ENCODE data around the gene C2CD2L.
A peak's percentile ranks its signal among the peaks of the same experiment; 100 is the strongest.

C2CD2L gene

DNA sequence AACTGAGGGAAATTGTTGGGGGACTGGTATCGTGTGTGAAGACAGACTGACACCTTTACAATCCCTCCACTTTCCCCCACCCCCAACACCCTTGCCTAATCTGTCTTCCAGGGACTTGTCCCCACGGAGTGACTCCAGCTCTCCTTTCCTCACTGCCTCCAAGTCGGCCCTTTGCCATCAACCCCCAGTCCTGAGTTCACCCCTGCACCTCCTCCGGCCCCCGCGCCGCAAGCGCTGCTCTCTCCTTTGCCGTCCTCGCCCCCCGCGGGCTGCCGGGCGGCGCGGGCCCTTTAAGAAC, 41.5 kb downstream of the C2CD2L start:
- peaks cover 51% of the 10 kb centered on the region for H3K27me3 Mint-ChIP-seq
- no peak overlapping the region for H3K27ac Mint-ChIP-seq
- peak overlapping the region; percentile 70 for H3K4me3 Mint-ChIP-seq
- DNase-seq = no peak
- H3K36me3 Mint-ChIP-seq (ENCODE audit: low read depth) = no peaks in the 10 kb centered on the region
- H3K9me3 Mint-ChIP-seq = no peaks in the 10 kb centered on the region
- peaks cover 14% of the 10 kb centered on the region for H3K4me1 Mint-ChIP-seq (ENCODE audit: low read depth)

DNA sequence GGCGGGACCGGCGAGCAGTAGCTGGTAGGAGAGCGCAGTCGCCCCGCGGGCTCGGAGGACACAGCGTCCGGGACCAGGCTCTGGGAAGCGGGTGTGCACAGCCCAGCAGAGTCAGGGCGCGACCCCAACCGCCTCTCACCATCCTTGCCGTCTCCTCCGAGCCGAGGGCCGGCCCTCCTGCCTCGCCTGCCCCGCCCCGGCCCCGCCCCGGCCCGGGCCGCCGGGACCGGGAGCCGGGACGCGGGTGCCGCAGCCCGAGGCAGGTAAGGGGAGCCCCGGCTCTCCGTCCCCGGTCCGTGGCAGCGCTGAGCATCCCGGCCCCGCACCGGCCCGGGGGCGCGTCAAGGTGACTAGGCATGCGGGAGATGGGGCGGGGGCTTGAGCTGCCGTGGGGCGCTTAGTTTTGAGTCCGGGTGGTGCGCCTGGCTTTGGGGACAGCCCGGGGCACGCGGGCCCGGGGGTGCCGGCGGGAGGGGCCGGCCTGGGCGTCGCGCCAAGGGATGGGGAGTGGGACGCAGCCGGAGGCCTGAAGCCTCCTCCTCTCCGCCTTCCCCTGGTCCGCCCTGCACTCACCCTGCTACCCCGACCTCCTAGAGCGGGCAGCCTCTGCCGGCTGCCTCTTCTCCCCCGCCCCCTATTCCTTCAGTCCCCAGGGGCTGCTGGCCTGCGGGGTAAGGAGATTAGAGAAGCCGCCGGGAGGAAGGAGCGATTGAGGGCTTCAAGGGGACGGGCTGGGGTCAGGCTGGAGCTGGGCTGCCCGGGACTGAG, 42.1 kb downstream of the C2CD2L start, which contains the start of gene ABCG4:
ABCG4 (plus strand) TSS at position 35 of the 768 bp plus-strand sequence. CDS start 914 bp downstream, outside the sequence.
- Mint-ChIP-seq H3K36me3 (ENCODE audit: low read depth) (no peaks in the 10 kb centered on the region), H3K27me3 (peaks cover 53% of the 10 kb centered on the region), H3K27ac (no peak within 1 kb of the TSS), H3K4me1 (ENCODE audit: low read depth) (peaks cover 14% of the 10 kb centered on the region), H3K9me3 (no peaks in the 10 kb centered on the region), H3K4me3 (peak within 1 kb of the TSS; percentile 70)
- DNase-seq = peak; percentile 62

DNA sequence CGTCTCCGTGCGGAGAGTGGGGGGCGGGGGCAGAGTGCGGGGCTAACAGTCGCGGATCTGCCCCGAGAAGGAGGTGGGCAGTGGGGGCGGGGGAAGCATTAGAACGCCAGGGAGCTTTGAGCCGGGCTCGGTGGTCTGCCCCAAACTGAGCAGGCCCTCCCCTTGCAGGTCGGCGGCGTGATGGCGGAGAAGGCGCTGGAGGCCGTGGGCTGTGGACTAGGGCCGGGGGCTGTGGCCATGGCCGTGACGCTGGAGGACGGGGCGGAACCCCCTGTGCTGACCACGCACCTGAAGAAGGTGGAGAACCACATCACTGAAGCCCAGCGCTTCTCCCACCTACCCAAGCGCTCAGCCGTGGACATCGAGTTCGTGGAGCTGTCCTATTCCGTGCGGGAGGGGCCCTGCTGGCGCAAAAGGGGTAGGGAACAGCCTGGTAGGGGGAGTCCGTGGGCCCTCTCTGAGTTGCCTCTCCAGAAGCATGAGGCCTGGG, 42.7 kb downstream of the C2CD2L start:
- Mint-ChIP-seq H3K27me3 (peaks cover 53% of the 10 kb centered on the region), H3K4me1 (ENCODE audit: low read depth) (peaks cover 14% of the 10 kb centered on the region), H3K36me3 (ENCODE audit: low read depth) (no peaks in the 10 kb centered on the region), H3K27ac (no peak overlapping the region), H3K4me3 (peak overlapping the region; percentile 31), H3K9me3 (no peaks in the 10 kb centered on the region)
- no peak for DNase-seq

DNA sequence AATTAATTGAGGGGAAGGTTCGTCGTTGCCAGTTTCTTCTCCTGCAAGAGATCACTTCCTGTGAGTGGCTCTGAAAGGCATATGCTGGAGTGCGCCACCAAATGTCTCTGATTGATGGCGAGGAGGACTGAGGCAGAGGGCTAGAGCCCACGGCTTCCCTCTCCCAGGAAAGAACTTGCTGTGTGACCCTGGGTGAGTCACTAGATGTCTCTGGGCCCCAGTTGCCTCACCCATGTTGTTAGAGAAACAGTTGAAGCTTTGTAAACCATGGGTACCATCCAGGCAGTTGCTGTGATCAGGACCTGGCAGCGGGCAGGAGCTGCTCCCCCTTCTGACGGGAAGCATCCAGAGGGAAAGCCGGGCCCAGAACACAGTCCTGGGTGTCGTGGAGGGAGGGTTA, 44.9 kb downstream of the C2CD2L start:
- H3K27me3 Mint-ChIP-seq = peaks cover 45% of the 10 kb centered on the region
- no peak for DNase-seq
- H3K27ac Mint-ChIP-seq = no peak overlapping the region
- peaks cover 14% of the 10 kb centered on the region for H3K4me1 Mint-ChIP-seq (ENCODE audit: low read depth)
- H3K4me3 Mint-ChIP-seq = no peak overlapping the region
- H3K36me3 Mint-ChIP-seq (ENCODE audit: low read depth) = no peaks in the 10 kb centered on the region
- no peaks in the 10 kb centered on the region for H3K9me3 Mint-ChIP-seq

DNA sequence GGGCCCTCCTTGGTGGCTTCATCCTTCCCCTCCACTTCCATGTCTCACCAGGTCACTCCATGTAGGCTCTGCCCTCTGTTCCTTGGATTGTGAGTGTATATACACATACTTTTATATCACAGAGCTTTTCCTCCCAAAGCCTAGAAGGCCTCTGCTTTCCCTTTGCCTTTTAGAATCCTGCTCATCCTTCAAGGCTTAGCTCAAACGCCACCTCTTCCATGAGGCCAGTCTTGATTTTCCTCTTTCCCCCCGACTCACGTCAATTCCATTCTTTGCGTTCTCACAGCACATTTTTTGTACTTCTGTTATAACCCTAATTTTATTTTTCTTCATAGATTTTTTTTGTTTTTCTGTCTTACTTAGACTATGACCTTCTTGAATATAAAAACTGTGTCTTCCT, 45.5 kb downstream of the C2CD2L start:
- Mint-ChIP-seq H3K27ac (no peak overlapping the region), H3K9me3 (no peaks in the 10 kb centered on the region)

DNA sequence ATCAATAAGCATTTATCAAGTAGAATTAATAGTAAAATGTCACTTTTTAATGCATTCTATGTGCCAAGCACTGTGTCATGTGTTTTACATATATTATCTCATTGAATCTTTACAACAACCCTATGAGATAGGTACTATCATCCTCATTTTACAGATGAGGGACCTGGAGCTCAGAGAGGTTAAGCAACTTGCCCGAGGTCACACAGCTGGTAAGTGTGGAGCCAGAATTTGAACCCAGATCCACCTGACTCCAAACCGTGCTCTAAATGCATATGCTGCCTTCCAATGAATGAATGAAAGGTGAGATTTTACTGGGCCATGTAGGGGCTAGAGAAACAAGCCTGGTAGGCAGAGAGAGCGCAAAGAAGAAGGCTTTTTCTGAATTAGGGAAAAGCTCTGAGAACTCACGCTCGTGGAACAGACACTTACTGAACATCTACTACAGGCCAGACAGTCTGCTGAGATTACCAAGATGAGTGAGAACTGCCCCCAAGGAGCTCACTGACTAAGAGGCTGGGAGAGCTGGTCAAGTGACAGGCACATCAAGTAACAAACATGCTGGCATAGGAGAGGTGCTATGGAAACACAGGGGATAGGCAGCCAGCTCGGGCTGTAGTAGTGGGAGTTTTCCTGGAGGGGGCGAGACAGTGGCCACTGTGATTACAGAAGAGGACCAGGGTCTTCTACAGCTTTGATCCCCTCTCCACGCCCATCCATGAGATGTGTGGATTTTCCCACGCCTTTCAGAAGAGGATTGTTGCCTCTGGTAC, 46.1 kb downstream of the C2CD2L start:
- no peaks in the 10 kb centered on the region for H3K36me3 Mint-ChIP-seq (ENCODE audit: low read depth)
- no peak overlapping the region for H3K4me3 Mint-ChIP-seq
- peaks cover 9% of the 10 kb centered on the region for H3K4me1 Mint-ChIP-seq (ENCODE audit: low read depth)
- DNase-seq = no peak
- peaks cover 33% of the 10 kb centered on the region for H3K27me3 Mint-ChIP-seq
- no peaks in the 10 kb centered on the region for H3K9me3 Mint-ChIP-seq
- H3K27ac Mint-ChIP-seq = no peak overlapping the region

More for the DNA sequence above, 45.5 kb downstream of the C2CD2L start:
- no peak overlapping the region for H3K4me3 Mint-ChIP-seq
- H3K4me1 Mint-ChIP-seq (ENCODE audit: low read depth) = peaks cover 14% of the 10 kb centered on the region
- no peak for DNase-seq
- no peaks in the 10 kb centered on the region for H3K36me3 Mint-ChIP-seq (ENCODE audit: low read depth)
- H3K27me3 Mint-ChIP-seq = peaks cover 39% of the 10 kb centered on the region

DNA sequence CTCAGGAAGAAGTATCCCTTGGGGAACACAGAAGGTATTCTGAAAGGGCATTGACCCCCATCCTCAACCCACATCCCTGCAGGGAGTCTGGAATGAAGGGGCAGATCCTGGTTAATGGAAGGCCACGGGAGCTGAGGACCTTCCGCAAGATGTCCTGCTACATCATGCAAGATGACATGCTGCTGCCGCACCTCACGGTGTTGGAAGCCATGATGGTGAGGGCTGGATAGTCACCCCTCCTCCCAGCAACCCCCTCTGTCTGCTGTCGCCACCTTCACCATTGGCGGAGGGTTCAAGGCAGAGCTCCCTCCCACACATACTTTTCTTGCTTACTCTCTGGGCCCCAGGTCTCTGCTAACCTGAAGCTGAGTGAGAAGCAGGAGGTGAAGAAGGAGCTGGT, 47.0 kb downstream of the C2CD2L start:
- peaks cover 28% of the 10 kb centered on the region for H3K27me3 Mint-ChIP-seq
- peaks cover 3% of the 10 kb centered on the region for H3K4me1 Mint-ChIP-seq (ENCODE audit: low read depth)
- no peaks in the 10 kb centered on the region for H3K9me3 Mint-ChIP-seq
- no peak for DNase-seq
- H3K36me3 Mint-ChIP-seq (ENCODE audit: low read depth) = no peaks in the 10 kb centered on the region
- no peak overlapping the region for H3K4me3 Mint-ChIP-seq
- H3K27ac Mint-ChIP-seq = no peak overlapping the region

DNA sequence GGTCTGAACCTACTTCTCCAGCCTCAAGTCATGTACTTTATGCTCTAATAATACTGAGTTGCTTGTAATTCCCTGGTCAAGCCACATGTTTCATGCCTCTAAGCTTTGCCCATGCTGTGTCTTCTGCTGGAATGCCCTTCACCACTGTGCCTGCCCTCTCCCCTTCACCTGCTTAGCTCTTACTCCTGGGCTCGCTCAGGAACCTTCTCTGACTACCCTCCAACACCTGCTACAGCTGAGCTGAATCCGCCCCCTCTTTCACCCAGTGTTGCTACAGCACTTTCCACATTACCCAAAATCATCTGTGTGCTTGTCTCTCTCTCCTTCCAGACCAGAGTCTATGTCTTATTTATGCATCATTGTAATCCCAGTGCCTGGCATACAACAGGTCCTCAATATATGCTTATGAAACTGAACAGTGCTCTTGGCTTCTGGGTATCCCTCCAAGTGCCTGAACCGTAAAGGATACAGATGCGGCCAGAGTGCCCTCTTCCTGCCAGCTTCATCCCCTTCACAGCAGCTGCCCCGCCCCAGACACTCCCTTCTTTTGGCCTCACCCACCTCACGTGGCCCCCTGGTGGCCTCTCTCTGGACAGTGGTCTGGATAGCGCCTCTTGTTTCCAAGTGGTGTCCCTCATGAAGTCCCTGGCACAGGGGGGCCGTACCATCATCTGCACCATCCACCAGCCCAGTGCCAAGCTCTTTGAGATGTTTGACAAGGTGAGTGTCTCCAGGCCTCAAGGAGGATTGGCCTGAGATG, 48.8 kb downstream of the C2CD2L start:
- Mint-ChIP-seq H3K9me3 (no peaks in the 10 kb centered on the region), H3K4me1 (ENCODE audit: low read depth) (peaks cover 3% of the 10 kb centered on the region), H3K36me3 (ENCODE audit: low read depth) (no peaks in the 10 kb centered on the region), H3K4me3 (no peak overlapping the region), H3K27ac (no peak overlapping the region), H3K27me3 (peaks cover 15% of the 10 kb centered on the region)
- no peak for DNase-seq

DNA sequence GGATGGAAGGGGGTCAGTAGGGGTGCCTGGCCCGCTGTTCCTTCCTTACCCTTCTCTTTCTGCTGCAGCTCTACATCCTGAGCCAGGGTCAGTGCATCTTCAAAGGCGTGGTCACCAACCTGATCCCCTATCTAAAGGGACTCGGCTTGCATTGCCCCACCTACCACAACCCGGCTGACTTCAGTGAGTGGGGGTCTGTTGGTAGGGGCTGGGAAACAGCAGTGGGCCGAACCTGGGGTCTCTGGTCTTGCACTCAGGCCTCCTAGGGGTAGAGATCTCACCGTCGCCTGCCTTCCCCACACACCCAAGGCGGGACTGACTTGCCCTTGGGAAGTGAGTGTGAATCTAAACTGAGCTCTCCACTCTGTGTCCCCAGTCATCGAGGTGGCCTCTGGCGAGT, 49.4 kb downstream of the C2CD2L start:
- Mint-ChIP-seq H3K27ac (no peak overlapping the region), H3K27me3 (peaks cover 11% of the 10 kb centered on the region), H3K4me3 (no peak overlapping the region), H3K9me3 (no peaks in the 10 kb centered on the region), H3K36me3 (ENCODE audit: low read depth) (no peaks in the 10 kb centered on the region), H3K4me1 (ENCODE audit: low read depth) (peaks cover 3% of the 10 kb centered on the region)
- no peak for DNase-seq

DNA sequence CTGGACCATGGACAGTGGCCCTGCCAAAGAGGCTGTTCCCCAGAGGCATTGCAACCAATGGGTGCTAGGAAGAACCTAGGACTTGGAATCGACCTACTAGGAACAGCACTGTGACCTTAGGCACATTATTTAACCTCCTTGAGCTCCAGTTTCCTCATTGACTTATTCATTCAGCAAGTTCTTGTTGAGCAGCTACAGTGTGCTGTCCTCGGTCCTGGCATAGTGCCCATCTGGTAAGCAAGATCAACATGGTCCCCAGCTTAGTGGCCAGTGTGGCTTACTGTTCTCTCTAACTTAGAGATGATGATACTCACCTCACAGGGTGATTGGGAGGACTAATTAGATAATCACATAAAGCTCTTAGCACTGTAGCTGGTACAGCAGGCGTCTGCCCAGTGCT, 49.9 kb downstream of the C2CD2L start:
- H3K27ac Mint-ChIP-seq = no peak overlapping the region
- peaks cover 8% of the 10 kb centered on the region for H3K27me3 Mint-ChIP-seq
- no peak for DNase-seq
- no peaks in the 10 kb centered on the region for H3K9me3 Mint-ChIP-seq
- no peaks in the 10 kb centered on the region for H3K4me1 Mint-ChIP-seq (ENCODE audit: low read depth)
- no peak overlapping the region for H3K4me3 Mint-ChIP-seq
- H3K36me3 Mint-ChIP-seq (ENCODE audit: low read depth) = no peaks in the 10 kb centered on the region

DNA sequence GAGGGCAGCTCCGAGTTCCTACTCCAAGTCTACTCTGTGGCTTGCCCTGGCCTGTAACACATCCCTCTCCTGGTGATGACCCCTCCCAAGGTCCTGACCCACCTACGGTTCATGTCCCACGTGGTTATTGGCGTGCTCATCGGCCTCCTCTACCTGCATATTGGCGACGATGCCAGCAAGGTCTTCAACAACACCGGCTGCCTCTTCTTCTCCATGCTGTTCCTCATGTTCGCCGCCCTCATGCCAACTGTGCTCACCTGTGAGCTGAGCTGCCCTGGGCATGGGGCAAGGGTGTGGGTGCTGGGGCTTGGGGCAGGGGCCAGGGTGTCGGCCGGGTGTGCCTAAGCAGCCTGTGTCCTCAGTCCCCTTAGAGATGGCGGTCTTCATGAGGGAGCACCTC, 51.3 kb downstream of the C2CD2L start:
- Mint-ChIP-seq H3K4me1 (ENCODE audit: low read depth) (no peaks in the 10 kb centered on the region), H3K4me3 (no peak overlapping the region), H3K27me3 (peaks cover 8% of the 10 kb centered on the region), H3K27ac (no peak overlapping the region), H3K36me3 (ENCODE audit: low read depth) (no peaks in the 10 kb centered on the region), H3K9me3 (no peaks in the 10 kb centered on the region)
- DNase-seq = no peak

DNA sequence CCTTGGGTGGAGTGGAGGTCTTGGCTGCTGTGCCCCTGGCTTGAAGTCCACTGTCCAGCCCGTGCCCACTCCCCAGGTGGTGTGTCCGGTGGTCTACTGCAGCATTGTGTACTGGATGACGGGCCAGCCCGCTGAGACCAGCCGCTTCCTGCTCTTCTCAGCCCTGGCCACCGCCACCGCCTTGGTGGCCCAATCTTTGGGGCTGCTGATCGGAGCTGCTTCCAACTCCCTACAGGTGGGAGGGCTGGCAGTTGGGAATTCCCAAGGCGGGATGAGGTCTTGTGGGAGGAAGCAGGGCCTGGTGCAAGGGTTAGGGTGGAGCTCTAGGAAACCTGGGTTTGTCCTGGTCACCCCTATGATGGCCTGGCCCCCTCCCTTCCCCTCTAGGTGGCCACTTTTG, 53.0 kb downstream of the C2CD2L start:
- no peak for DNase-seq
- Mint-ChIP-seq H3K27ac (no peak overlapping the region), H3K4me1 (ENCODE audit: low read depth) (no peaks in the 10 kb centered on the region), H3K27me3 (peaks cover 4% of the 10 kb centered on the region), H3K9me3 (no peaks in the 10 kb centered on the region), H3K4me3 (no peak overlapping the region), H3K36me3 (ENCODE audit: low read depth) (no peaks in the 10 kb centered on the region)

DNA sequence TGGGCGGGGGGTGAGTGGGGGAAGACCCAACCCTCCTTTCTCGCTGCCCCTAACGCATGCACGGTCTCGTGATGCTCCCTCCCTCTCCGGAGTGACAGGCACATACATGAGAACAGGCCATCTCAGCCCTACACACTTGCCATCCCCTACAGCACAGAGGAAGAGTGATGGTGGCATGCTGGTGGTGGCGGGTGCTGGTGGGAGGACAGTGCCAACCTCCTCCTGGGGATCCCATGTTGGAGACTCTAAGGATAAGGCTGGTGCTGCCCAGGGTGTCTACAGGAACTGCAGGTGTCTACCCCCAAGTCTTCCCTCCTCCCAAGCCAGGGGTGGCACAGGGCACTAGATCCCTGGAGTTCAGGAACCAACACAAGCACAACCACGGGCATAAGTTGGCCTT, 54.7 kb downstream of the C2CD2L start:
- DNase-seq = no peak
- Mint-ChIP-seq H3K4me3 (no peak overlapping the region), H3K27me3 (no peaks in the 10 kb centered on the region), H3K27ac (no peak overlapping the region), H3K4me1 (ENCODE audit: low read depth) (no peaks in the 10 kb centered on the region), H3K36me3 (ENCODE audit: low read depth) (no peaks in the 10 kb centered on the region), H3K9me3 (no peaks in the 10 kb centered on the region)

DNA sequence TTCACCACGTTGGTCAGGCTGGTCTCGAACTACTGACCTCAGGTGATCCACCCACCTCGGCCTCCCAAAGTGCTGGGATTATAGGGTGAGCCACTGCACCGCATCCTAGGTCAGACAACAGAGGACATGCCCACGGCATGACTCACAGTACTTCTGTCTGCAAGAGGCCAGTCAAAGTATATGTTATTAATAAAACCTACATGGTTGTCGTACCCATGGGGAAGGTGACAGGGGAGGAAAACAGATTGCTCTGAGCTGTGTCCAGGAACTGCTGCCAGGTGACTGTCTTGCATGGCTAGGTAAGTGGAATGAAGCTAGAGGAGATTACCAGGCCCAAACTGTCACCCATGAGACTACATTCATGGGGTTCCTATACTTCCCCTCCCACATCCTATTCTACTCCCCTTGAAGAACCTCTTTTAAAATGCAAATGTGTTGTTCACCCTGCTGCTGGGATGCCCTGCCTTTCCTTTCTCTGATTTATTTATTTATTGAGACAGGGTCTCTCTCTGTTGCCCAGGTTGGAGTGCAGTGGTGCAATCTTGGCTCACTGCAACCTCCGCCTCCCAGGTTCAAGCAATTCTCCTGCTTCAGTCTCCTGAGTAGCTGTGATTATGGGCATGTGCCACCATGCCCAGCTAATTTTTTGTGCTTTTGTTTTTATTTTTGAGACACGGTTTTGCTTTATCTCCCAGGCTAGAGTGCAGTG, 59.4 kb downstream of the C2CD2L start:
- no peak overlapping the region for H3K27ac Mint-ChIP-seq
- peaks cover 9% of the 10 kb centered on the region for H3K4me1 Mint-ChIP-seq (ENCODE audit: low read depth)
- H3K36me3 Mint-ChIP-seq (ENCODE audit: low read depth) = peaks cover 3% of the 10 kb centered on the region
- no peak for DNase-seq
- H3K27me3 Mint-ChIP-seq = no peaks in the 10 kb centered on the region
- no peak overlapping the region for H3K4me3 Mint-ChIP-seq
- H3K9me3 Mint-ChIP-seq = no peaks in the 10 kb centered on the region

Data from activated T-cell treated with anti-CD3 and anti-CD28 coated beads, Interleukin-2, amount 50 U/mL, for 24 hours (primary cell).